NCI-H128 (cell line): ENCODE measurements around the gene LINGO1.

ENCODE experiments used
- DNase-seq: peaks from one replicate; lab custom pipeline; 2025; ENCODE audit not compliant: unreplicated experiment; lab: John Stamatoyannopoulos, UW

LINGO1 gene

GRCh38 chr15:77616072-77616471, 16.6 kb downstream of the LINGO1 start:
- no peak for DNase-seq

GRCh38 chr15:77615472-77615871, 17.2 kb downstream of the LINGO1 start:
- DNase-seq, result no peak

- no peak for DNase-seq
Observed at GRCh38 chr15:77614251-77614806, 18.4 kb downstream of the LINGO1 start.

GRCh38 chr15:77613814-77614213, 18.9 kb downstream of the LINGO1 start:
- no peak for DNase-seq

GRCh38 chr15:77612958-77613601, 19.6 kb downstream of the LINGO1 start:
- no peak for DNase-seq

- DNase-seq, result no peak
Observed at GRCh38 chr15:77611767-77612166, 20.9 kb downstream of the LINGO1 start.

- no peak for DNase-seq
Observed at GRCh38 chr15:77610731-77611130, 22.0 kb downstream of the LINGO1 start.

GRCh38 chr15:77609558-77609957, 23.2 kb downstream of the LINGO1 start:
- DNase-seq, result no peak

- DNase-seq, result no peak
Observed at GRCh38 chr15:77608774-77609173, 23.9 kb downstream of the LINGO1 start.

GRCh38 chr15:77607894-77608261, 24.8 kb downstream of the LINGO1 start:
- no peak for DNase-seq

- DNase-seq, result no peak
Observed at GRCh38 chr15:77607111-77607893, 25.4 kb downstream of the LINGO1 start.

GRCh38 chr15:77606142-77607034, 26.3 kb downstream of the LINGO1 start:
- DNase-seq, result no peak

- DNase-seq, result no peak
Observed at GRCh38 chr15:77605547-77605946, 27.2 kb downstream of the LINGO1 start.

GRCh38 chr15:77604973-77605372, 27.7 kb downstream of the LINGO1 start:
- DNase-seq, result no peak

- DNase-seq, result no peak
Observed at GRCh38 chr15:77603611-77604336, 28.9 kb downstream of the LINGO1 start.

- no peak for DNase-seq
Observed at GRCh38 chr15:77602800-77603199, 29.9 kb downstream of the LINGO1 start.

GRCh38 chr15:77599899-77600298, 32.8 kb downstream of the LINGO1 start:
- DNase-seq, result no peak

- no peak for DNase-seq
Observed at GRCh38 chr15:77599357-77599756, 33.4 kb downstream of the LINGO1 start.

- no peak for DNase-seq
Observed at GRCh38 chr15:77598644-77599043, 34.1 kb downstream of the LINGO1 start.

- DNase-seq, result no peak
Observed at GRCh38 chr15:77597804-77598453, 34.8 kb downstream of the LINGO1 start.
